Naive thymus-derived CD8-positive, alpha-beta T cell (primary cell): ENCODE data around the gene RAB35. TPM values are rescaled to one million over a fixed set of nuclear protein-coding genes. Genes with fewer than 3 reads are reported as not detected.

ENCODE experiments used
- ATAC-seq, 2 donors: fragments of 150-1000 bp; cut with Tn5 transposase in 1 of 2; sonication (Bioruptor Pico), chemical (Tn5 transposase) in 1 of 2; 1 replicate in 1 of 2; 2 replicates in 1 of 2; pipeline ENCODE4 v1.10.0; 2021; ENCODE audit warnings: mild to moderate bottlenecking in 2 of 2, moderate library complexity in 2 of 2
- POLR2A ChIA-PET: fragments of 350-600 bp; sonication (Branson Sonifier 250); formaldehyde crosslinking; loops from one replicate; lab custom pipeline; 2021; ENCODE audit warnings: antibody characterized with exemption; lab: Charles Lee
- DNase-seq, 10 donors: peaks; one replicate each; pipeline versions ENCODE4 v3.0.0 to v3.0.0-alpha.2; 2020 to 2022
- H3K27ac Mint-ChIP-seq, 10 donors: one replicate each; pipeline ENCODE4 v1.8.0; 2020 to 2022; ENCODE audit warnings: mild to moderate bottlenecking in 10 of 10, mixed read lengths in 10 of 10, moderate library complexity in 4 of 10, inconsistent platforms in 1 of 10
- H3K27me3 Mint-ChIP-seq, 5 donors: one replicate each; pipeline ENCODE4 v1.8.0; 2021 to 2022; ENCODE audit warnings: mixed read lengths in 5 of 5
- H3K36me3 Mint-ChIP-seq, 3 donors: one replicate each; pipeline ENCODE4 v1.8.0; 2020 to 2022; ENCODE audit warnings: mixed read lengths in 3 of 3, mild to moderate bottlenecking in 2 of 3, inconsistent platforms in 1 of 3
- H3K4me1 Mint-ChIP-seq, 4 donors: one replicate each; pipeline ENCODE4 v1.8.0; 2021 to 2022; ENCODE audit warnings: mixed read lengths in 4 of 4
- H3K4me3 Mint-ChIP-seq, 10 donors: one replicate each; pipeline ENCODE4 v1.8.0; 2020 to 2022; ENCODE audit warnings: mild to moderate bottlenecking in 10 of 10, mixed read lengths in 10 of 10, moderate library complexity in 6 of 10, inconsistent platforms in 1 of 10
- H3K9me3 Mint-ChIP-seq, 9 donors: one replicate each; pipeline ENCODE4 v1.8.0; 2020 to 2022; ENCODE audit warnings: mixed read lengths in 9 of 9, mild to moderate bottlenecking in 3 of 9, inconsistent platforms in 1 of 9, moderate library complexity in 1 of 9
- polyA plus RNA-seq, 3 donors: library from polyadenylated mRNA; unstranded; fragments of 300-500 nt; fragmentation: Illumina TruSeq; gene quantifications; one replicate each; pipeline ENCODE4 v1.2.3, GENCODE V29; 2021
- total RNA-seq, 8 experiments: library from RNA in 2 of 8; stranded (reverse) in 2 of 8; gene quantifications; one replicate each; pipeline ENCODE4 v1.2.3 and lab custom pipeline; 2021 to 2026

RAB35 gene
- total and polyA plus RNA-seq, 5 experiments from 2014 or later = 10.2 to 51.6 (median 14.1) TPM

GRCh38 chr12:120144215-120144614, 27.7 kb upstream of the RAB35 start:
- Mint-ChIP-seq H3K4me1 (peaks cover 0 to 3% (median 0%) of the 10 kb centered on the region in 4 donors), H3K36me3 (peaks cover 9 to 86% (median 28%) of the 10 kb centered on the region in 3 donors), H3K9me3 (no peaks in the 10 kb centered on the region), H3K27ac (no peak overlapping the region), H3K4me3 (no peak overlapping the region), H3K27me3 (no peaks in the 10 kb centered on the region)
- DNase-seq (no peak), ATAC-seq (no peak)
- POLR2A ChIA-PET = no interaction called here

- Mint-ChIP-seq H3K4me1 (peaks cover 0 to 3% (median 0%) of the 10 kb centered on the region in 4 donors), H3K9me3 (no peaks in the 10 kb centered on the region), H3K4me3 (no peak overlapping the region), H3K27ac (no peak overlapping the region), H3K27me3 (no peaks in the 10 kb centered on the region), H3K36me3 (peaks cover 9 to 85% (median 23%) of the 10 kb centered on the region in 3 donors)
- POLR2A ChIA-PET = no interaction called here
- ATAC-seq = no peak
- no peak for DNase-seq
Measured at GRCh38 chr12:120142231-120142877, 25.8 kb upstream of the RAB35 start.

- Mint-ChIP-seq H3K4me3 (no peak overlapping the region), H3K4me1 (peaks cover 0 to 3% (median 0%) of the 10 kb centered on the region in 4 donors), H3K9me3 (no peaks in the 10 kb centered on the region), H3K27ac (peak overlapping the region in 2 of 10 donors; percentile 41 to 83), H3K27me3 (no peaks in the 10 kb centered on the region), H3K36me3 (peaks cover 9 to 85% (median 25%) of the 10 kb centered on the region in 3 donors)
- no peak for DNase-seq
- no peak for ATAC-seq
- POLR2A ChIA-PET = no interaction called here
Measured at GRCh38 chr12:120141336-120141735, 24.8 kb upstream of the RAB35 start.

DNA sequence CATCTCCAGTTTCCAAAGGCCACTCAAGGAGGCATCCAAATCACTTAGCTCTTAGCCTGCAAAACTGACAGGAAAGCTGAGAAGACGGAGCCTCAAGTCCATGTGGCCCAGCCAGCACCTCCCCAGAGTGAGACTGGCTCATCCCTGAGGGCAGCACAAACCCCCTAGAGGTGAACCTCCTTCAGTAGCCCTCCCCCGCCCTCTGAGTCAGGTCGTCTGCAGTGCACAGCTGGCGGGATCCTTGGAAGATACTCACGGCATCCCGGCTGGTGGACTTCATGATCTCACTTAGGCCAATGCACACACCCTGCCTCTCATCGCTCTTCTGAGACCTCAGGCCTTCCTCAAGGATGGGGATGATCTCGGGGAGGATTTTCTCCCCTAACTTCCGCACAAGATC, 24.1 kb upstream of the RAB35 start:
- DNase-seq = no peak
- H3K4me1 Mint-ChIP-seq = peaks cover 0 to 3% (median 0%) of the 10 kb centered on the region in 4 donors
- peaks cover 9 to 93% (median 25%) of the 10 kb centered on the region in 3 donors for H3K36me3 Mint-ChIP-seq
- H3K27ac Mint-ChIP-seq = peak overlapping the region in 1 of 10 donors; percentile 41
- no peak for ATAC-seq
- POLR2A ChIA-PET = no interaction called here
- no peak overlapping the region for H3K4me3 Mint-ChIP-seq
- no peaks in the 10 kb centered on the region for H3K9me3 Mint-ChIP-seq
- no peaks in the 10 kb centered on the region for H3K27me3 Mint-ChIP-seq

GRCh38 chr12:120139958-120140357, 23.4 kb upstream of the RAB35 start:
- Mint-ChIP-seq H3K36me3 (peaks cover 9 to 96% (median 26%) of the 10 kb centered on the region in 3 donors), H3K4me3 (no peak overlapping the region), H3K9me3 (no peaks in the 10 kb centered on the region), H3K4me1 (peaks cover 0 to 3% (median 0%) of the 10 kb centered on the region in 4 donors), H3K27me3 (no peaks in the 10 kb centered on the region), H3K27ac (no peak overlapping the region)
- DNase-seq = no peak
- no peak for ATAC-seq
- POLR2A ChIA-PET = no interaction called here

- ATAC-seq (no peak), DNase-seq (no peak)
- Mint-ChIP-seq H3K9me3 (no peaks in the 10 kb centered on the region), H3K27me3 (no peaks in the 10 kb centered on the region), H3K4me3 (no peak overlapping the region), H3K36me3 (peaks cover 9 to 96% (median 26%) of the 10 kb centered on the region in 3 donors), H3K27ac (peak overlapping the region in 1 of 10 donors; percentile 14), H3K4me1 (peaks cover 0 to 3% (median under 1%) of the 10 kb centered on the region in 4 donors)
- POLR2A ChIA-PET = interaction anchor here (0.9 kb wide), 1 partner anchor 22 kb away, joined by 3 read pairs; the partner anchor contains the start of gene RAB35
Measured at GRCh38 chr12:120138366-120138765, 21.8 kb upstream of the RAB35 start.

GRCh38 chr12:120137833-120138232, 21.3 kb upstream of the RAB35 start:
- Mint-ChIP-seq H3K4me3 (no peak overlapping the region), H3K27me3 (no peaks in the 10 kb centered on the region), H3K27ac (no peak overlapping the region), H3K4me1 (peaks cover 0 to 6% (median 2%) of the 10 kb centered on the region in 4 donors), H3K9me3 (no peaks in the 10 kb centered on the region), H3K36me3 (peaks cover 9 to 97% (median 27%) of the 10 kb centered on the region in 3 donors)
- ATAC-seq = no peak
- no peak for DNase-seq
- POLR2A ChIA-PET = no interaction called here

DNA sequence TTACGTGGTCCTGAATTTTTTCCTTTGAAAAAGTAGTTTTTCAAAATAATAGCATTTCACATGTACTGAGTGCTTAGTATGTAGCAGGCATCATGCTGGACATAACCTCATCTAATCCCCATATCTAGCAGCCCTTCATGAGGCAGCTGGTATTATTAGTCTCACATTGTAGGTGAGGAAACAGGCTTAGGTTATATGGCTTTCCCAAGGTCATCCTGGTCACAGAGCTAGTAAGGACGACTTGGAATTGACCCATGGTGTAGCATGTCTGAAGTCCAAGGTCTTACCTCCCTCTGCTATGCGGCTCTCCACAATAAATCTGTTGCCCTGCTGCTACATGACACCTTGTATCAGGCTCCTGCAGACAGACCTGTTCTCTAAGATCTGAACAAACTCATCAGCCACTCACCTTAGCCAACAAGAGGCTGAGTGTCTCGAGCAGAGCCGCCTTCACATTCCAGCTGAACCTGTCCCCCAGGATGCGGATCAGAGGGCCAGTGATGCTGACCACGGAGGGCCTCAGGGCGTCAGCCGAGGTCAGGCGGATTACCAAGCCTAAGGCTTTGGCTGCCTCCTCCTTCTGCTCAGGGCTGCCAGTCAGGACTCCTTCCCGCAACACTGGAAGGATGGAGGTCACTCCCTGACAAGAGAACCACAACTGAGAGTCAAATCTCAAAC, 19.7 kb upstream of the RAB35 start:
- peaks cover 9 to 96% (median 30%) of the 10 kb centered on the region in 3 donors for H3K36me3 Mint-ChIP-seq
- ATAC-seq (no peak), DNase-seq (no peak)
- POLR2A ChIA-PET = interaction anchor here (0.5 kb wide), 1 partner anchor 124 kb away, joined by 3 read pairs; no protein-coding TSS in a partner anchor
- peaks cover 0 to 8% (median 2%) of the 10 kb centered on the region in 4 donors for H3K4me1 Mint-ChIP-seq
- H3K4me3 Mint-ChIP-seq = no peak overlapping the region
- no peaks in the 10 kb centered on the region for H3K27me3 Mint-ChIP-seq
- H3K27ac Mint-ChIP-seq = peak overlapping the region in 1 of 10 donors; percentile 29
- no peaks in the 10 kb centered on the region for H3K9me3 Mint-ChIP-seq

GRCh38 chr12:120134307-120134980, 17.9 kb upstream of the RAB35 start:
- Mint-ChIP-seq H3K27ac (peak overlapping the region in 1 of 10 donors; percentile 65), H3K27me3 (no peaks in the 10 kb centered on the region), H3K4me3 (no peak overlapping the region), H3K4me1 (peaks cover 0 to 8% (median under 1%) of the 10 kb centered on the region in 4 donors), H3K36me3 (peaks cover 0 to 94% (median 22%) of the 10 kb centered on the region in 3 donors), H3K9me3 (no peaks in the 10 kb centered on the region)
- no peak for ATAC-seq
- no peak for DNase-seq
- POLR2A ChIA-PET = interaction anchor here (1.1 kb wide), 1 partner anchor 26 kb away, joined by 3 read pairs; no protein-coding TSS in a partner anchor

DNA sequence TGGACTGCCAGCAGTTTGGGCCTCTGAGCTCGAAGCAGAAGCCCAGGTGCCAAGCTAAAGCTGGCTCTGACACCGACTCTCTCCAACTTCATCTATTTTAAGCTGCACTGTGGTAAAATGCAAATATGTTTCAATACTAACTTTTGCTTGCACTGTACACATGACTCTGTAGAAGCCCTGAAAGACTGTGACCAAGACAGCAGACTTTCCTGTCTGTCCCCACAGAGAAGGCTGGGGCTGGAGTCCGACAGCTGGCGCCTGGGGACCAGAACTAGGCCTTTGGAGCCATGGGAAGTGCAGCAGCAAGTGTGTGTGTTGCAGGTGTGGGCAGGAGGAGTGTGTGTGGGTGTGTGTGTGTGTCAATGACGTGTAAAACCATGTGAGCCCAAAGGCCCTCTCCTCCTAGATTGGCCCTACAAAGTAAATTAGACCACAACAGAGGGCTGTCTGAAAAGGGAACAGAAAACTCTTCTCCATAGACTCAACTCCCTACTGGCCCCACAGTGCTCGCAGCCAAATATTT, 16.4 kb upstream of the RAB35 start:
- POLR2A ChIA-PET = no interaction called here
- Mint-ChIP-seq H3K4me1 (peaks cover 0 to 8% (median under 1%) of the 10 kb centered on the region in 4 donors), H3K9me3 (no peaks in the 10 kb centered on the region), H3K27ac (peak overlapping the region in 1 of 10 donors; percentile 68), H3K36me3 (peaks cover 0 to 96% (median 25%) of the 10 kb centered on the region in 3 donors), H3K27me3 (no peaks in the 10 kb centered on the region), H3K4me3 (no peak overlapping the region)
- DNase-seq = no peak
- no peak for ATAC-seq

GRCh38 chr12:120132054-120132836, 15.7 kb upstream of the RAB35 start:
- H3K4me1 Mint-ChIP-seq = peaks cover 0 to 8% (median under 1%) of the 10 kb centered on the region in 4 donors
- H3K9me3 Mint-ChIP-seq = no peaks in the 10 kb centered on the region
- peak overlapping the region in 2 of 10 donors; percentile 34 to 58 for H3K27ac Mint-ChIP-seq
- H3K27me3 Mint-ChIP-seq = no peaks in the 10 kb centered on the region
- no peak for DNase-seq
- H3K4me3 Mint-ChIP-seq = no peak overlapping the region
- no peak for ATAC-seq
- H3K36me3 Mint-ChIP-seq = peaks cover 0 to 96% (median 24%) of the 10 kb centered on the region in 3 donors
- POLR2A ChIA-PET = interaction anchor here (0.5 to 1.2 kb wide), 2 partner anchors 13 to 15 kb away, joined by 4 to 5 read pairs; no protein-coding TSS in a partner anchor
